ENCODE measurements around the gene TMEM247. TPM values are rescaled to one million over a fixed set of nuclear protein-coding genes. Genes with fewer than 3 reads are reported as not detected.

TMEM247 gene
- polyA plus RNA-seq, 1 of the 3 experiments (the other 2 are of a cell fraction) = not detected

GRCh38 chr2:46444732-46445131, 34.6 kb upstream of the TMEM247 start:
- ChIA-PET POLR2A (no interaction called here), CTCF (interaction anchor here (1.1 kb wide), 1 partner anchor 433 kb away, joined by 3 read pairs; no protein-coding TSS in a partner anchor)
- Histone ChIP-seq H3K36me3 (replicated peaks in 1 of 2; ENCODE audit: control insufficient read depth in 1 of 2, insufficient read depth in 2 of 2, low read length in 1 of 2) (no peaks in the 10 kb centered on the region), H3K9me2 (no peaks in the 10 kb centered on the region), H2AFZ (ENCODE audit: low read depth) (no peak overlapping the region), H3K27ac (ENCODE audit: low read depth in 2 of 2, low read length in 1 of 2) (no peak overlapping the region), H3K9me3 (peaks cover 16% of the 10 kb centered on the region; the same call in 1 of the 2 replicates), H3K9ac (no peak overlapping the region), H3K4me3 (ENCODE audit: low read depth in 2 of 2, low read length in 1 of 2) (no peak overlapping the region), H4K20me1 (ENCODE audit: insufficient read depth) (no peaks in the 10 kb centered on the region), H3F3A (replicated peaks; ENCODE audit: insufficient read depth) (no peaks in the 10 kb centered on the region), H3K4me1 (ENCODE audit: control insufficient read depth in 1 of 2, insufficient read depth in 2 of 2, low read depth in 1 of 2, low read length in 1 of 2) (0 out of 4 replicates have a peak, but pooled peaks cover 0 to 2% of the 10 kb centered on the region in 2 experiments), H3K27me3 (ENCODE audit: insufficient read depth) (no peaks in the 10 kb centered on the region), H3K79me2 (ENCODE audit: insufficient read depth) (no peaks in the 10 kb centered on the region), H3K4me2 (no peak overlapping the region)
- TF ChIP-seq RFX5 (IDR thresholded peaks at IDR 0.05; ENCODE audit: low read length) = no peak
- no peak for TF ChIP-seq RCOR1 (IDR thresholded peaks at IDR 0.05; ENCODE audit: low read length)
- TF ChIP-seq TEAD4 (IDR thresholded peaks at IDR 0.05; ENCODE audit: borderline replicate concordance, insufficient read depth) = no peak
- TF ChIP-seq IRF3 (IDR thresholded peaks at IDR 0.05; ENCODE audit: low read depth, low read length) = no peak
- TF ChIP-seq GATA2 (CRISPR knock-in tag; IDR thresholded peaks at IDR 0.05) = no peak
- no peak for TF ChIP-seq TCF12 (IDR thresholded peaks at IDR 0.05)
- TF ChIP-seq USF2 (IDR thresholded peaks at IDR 0.05; ENCODE audit: borderline replicate concordance, low read depth, low read length) = no peak
- TF ChIP-seq JUND (IDR thresholded peaks at IDR 0.05) = no peak
- no peak for TF ChIP-seq SMC3 (IDR thresholded peaks at IDR 0.05; ENCODE audit: low read depth, low read length)
- no peak for TF ChIP-seq FOXM1 (IDR thresholded peaks at IDR 0.05; ENCODE audit: low read depth)
- no peak for TF ChIP-seq CHD2 (IDR thresholded peaks at IDR 0.05; ENCODE audit: low read length, partially characterized antibody)
- no peak for TF ChIP-seq MAX (IDR thresholded peaks at IDR 0.05; ENCODE audit: low read depth)
- no peak for TF ChIP-seq ZBTB33 (IDR thresholded peaks at IDR 0.05; ENCODE audit: borderline replicate concordance, low read depth)
- TF ChIP-seq NFIC (IDR thresholded peaks at IDR 0.05; ENCODE audit: borderline replicate concordance) = no peak
- TF ChIP-seq CTCF (IDR thresholded peaks at IDR 0.05) = no peak
- no peak for TF ChIP-seq FOSL2 (IDR thresholded peaks at IDR 0.05; ENCODE audit: borderline replicate concordance, low read depth)
- TF ChIP-seq MXI1 (IDR thresholded peaks at IDR 0.05; ENCODE audit: low read depth, low read length) = no peak
- no peak for TF ChIP-seq EP300 (IDR thresholded peaks at IDR 0.05; ENCODE audit: borderline replicate concordance in 1 of 2, low read depth in 1 of 2, low read length in 1 of 2)
- TF ChIP-seq SIN3A (IDR thresholded peaks at IDR 0.05; ENCODE audit: borderline replicate concordance, low read depth, low read length) = no peak
- no peak for TF ChIP-seq RXRA (IDR thresholded peaks at IDR 0.05; ENCODE audit: borderline replicate concordance, low read depth)
- DNase-seq = no peak
- WGBS (ENCODE audit: low lambda C conversion rate) = 32% methylated on average over 2 of the region's 2 CpGs

Data from SK-N-SH (cell line).